ENCODE results near the gene MEX3A.
"Not testable (repeated sequence)": the region's sequence is repeated elsewhere in the genome, so short reads cannot be mapped to it uniquely, and the experiment has no call there.

Gene MEX3A

DNA sequence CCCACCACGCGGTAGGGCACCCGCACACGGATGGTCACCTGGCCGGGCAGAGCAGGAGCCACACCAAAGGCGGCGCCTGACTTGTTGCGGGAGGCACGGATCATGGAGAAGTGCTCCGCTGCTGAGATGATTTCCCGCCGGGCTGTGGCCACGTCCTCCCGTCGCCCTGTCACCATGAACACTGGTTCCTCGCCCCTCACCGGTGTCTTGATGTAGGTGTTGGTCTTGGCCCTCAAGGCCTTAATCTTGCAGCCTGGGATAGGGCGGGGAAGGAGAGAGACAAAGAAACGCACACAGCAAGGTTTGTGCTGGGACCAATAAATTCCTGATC, 4.9 kb downstream of the MEX3A start:
- DNase-seq, result no peak

DNA sequence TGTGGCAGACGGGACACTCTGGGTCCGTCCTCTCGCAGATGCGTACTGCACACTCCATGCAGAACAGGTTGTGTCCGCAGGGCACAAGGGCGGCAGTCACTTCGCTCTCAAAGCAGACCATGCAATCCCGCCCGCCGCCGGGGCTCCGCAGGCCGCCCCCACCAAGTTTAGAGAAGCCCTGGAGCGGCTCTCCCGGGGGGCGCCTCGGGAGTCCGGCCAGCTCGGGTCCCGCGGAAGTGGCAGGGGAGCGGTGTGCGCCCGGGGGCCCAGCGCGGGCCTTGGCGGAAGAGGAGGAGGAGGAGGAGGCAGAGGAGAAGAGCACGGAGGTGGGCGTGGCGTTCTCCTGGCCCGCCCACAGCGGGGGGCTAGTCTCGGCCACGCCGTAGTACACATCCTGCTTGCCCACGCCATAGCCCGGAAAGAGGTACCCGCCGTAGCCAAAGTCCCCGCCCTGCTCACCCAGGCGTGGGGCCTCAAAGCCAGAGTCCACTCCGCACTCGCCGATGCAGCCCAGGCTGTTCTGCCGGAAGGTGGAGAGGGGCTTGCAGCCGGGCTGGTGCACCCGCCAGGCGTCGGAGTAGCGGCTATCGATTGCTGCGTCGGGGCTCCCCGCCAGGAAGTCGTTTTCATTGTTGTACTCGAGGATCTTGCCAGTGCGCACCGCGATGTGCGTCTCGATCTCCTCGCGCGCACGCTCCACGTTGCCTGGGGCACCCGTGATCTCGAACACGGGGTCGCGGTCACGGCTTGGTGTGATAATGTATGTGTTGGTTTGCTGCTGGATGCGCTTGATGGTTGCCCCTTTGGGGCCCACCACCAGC, 5.4 kb downstream of the MEX3A start:
- no peak for DNase-seq

DNA sequence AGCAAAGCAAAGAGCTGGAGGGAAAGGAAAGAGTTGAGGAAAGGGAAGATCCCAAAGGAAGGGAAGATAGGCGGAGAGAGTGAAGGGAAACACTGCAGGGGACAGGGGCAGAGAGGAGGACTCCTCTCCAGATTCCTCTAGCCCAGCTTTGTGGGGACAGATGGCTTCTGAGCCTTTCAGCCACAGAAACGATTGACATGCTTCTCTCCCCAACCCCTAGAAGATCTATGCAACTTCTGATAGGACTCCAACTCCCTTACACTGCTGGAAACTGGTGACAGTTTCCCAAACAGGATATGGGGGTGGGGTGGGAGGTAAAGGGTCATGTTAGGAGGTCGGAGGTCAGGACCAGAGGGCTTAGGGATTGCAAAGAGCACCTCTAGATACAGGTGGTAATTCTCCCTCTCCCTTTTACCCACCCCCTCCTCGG, 6.5 kb downstream of the MEX3A start:
- DNase-seq, result no peak

DNA sequence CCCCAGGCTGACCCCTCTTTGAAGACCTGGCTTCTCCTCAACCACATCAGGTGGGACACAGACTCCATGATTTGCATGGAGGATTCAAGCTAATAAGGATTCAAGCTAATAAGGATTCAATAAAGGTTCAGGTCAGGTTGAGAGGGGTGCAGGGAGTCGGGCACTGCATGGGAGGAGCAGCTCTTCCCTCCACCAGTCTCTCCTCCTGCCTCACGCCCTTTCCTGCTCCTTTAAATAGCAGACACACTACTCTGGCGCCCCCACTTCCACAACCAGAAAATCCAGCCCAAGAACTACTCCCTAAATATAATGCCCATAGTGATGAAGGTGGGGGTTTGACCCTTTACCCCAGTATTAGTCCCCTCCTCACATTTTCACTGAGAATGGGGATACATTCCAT, 7.1 kb downstream of the MEX3A start:
- no peak for DNase-seq

DNA sequence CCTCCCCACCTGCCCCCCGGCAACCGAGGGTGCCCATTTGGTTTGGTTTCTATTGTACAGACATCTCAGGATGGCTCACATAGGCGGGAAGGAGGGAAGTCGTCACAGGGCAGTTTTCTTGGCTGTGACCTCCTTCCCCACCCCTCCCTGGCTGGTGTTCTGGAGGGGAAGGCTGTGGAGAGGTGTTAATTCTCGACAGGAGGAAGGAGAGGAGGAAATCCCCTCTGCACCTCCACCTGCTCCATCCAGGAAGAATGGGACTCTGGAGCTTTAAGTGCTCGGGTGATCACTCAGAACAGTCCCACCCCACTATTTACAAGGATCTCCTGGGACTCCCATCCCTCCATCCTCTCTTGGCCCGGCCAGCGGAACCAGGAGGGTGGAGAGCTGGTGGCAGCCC, 7.6 kb downstream of the MEX3A start:
- DNase-seq, result no peak

DNA sequence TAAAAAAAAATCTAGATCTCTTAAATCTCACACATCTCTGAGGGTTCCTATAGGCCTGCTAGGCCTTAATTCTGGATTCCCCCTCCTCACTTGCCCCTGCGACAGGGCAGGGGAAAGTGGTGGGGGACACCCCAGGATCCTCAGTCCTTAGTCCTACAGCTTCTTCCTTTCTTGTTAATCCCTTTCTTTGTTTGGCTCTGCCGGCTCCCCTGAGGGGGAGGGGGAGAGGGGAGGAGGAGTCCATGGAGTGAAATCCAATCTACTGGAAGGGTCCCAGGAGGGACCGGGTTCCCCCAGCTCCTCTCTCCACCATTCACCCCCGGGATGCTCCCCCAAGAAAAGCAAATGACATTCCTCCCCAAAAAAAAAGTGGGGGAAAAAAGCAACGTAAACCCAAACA, 8.5 kb downstream of the MEX3A start:
- no peak for DNase-seq

DNA sequence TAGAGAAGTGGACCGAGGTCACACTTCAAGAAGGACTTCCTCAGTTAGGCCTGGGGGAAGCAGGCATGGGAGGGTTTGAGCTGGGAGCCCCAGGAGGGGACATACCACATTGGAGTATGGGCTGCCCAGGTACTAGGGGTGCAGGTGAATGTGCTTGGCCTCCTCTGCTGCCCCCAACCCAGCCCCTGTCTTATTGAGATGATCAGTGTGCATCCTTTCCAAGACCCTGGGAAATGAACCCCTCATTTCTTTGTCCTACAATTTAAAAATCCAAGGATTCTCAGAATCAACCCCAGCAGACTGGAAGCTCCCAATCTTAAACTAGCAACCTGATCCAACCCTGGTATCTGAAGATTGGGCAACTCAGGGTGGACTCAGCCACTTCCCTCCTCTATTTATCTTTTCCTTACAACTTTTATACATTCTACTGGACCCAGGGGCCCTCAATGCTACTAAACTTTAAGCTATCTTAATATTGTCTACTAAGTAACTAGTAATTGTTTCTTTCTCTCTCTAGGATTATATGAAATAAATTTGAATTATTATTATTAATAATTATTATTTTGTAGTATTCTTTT, 9.1 kb downstream of the MEX3A start:
- DNase-seq, result no peak

DNA sequence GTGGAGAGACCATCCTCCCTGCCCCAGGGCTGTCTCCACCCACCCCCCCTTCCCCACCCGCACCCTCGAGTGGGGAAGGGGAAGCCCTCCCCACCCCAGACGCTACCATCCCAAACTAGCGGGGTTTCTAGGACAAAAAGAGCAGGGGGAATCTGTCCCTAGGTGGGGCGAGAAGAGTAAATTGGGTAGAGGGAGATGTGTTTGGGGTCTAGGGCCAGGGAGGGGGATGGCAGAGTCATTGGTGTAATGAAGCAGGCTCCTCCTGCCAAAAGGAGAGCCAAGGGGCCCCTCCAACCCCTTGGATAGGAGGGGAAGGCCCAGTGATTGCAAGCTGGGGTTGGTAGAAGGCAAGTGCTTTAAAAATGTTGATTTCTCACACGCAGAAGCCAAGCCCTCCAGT, 10.0 kb downstream of the MEX3A start:
- no peak for DNase-seq

DNA sequence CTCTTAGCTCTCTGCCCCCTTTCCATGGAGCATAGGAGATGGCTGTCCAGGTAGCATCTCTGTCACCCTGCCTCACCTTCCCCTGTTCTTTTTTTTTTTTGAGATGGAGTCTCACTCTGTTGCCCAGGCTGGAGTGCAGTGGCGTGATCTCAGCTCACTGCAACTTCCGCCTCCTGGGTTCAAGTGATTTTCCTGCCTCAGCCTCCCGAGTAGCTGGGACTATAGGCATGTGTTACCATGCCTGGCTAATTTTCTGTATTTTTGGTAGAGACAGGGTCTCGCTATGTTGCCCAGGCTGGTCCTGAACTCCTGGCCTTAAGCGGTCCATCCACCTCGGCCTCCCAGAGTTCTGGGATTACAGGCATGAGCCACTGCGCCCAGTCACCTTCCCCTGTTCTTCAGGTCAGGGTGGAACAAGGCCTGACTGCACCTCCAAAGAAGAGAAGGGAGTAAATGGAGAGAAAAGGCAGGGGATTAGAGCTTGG, 10.9 kb downstream of the MEX3A start:
- not testable (repeated sequence) for DNase-seq

DNA sequence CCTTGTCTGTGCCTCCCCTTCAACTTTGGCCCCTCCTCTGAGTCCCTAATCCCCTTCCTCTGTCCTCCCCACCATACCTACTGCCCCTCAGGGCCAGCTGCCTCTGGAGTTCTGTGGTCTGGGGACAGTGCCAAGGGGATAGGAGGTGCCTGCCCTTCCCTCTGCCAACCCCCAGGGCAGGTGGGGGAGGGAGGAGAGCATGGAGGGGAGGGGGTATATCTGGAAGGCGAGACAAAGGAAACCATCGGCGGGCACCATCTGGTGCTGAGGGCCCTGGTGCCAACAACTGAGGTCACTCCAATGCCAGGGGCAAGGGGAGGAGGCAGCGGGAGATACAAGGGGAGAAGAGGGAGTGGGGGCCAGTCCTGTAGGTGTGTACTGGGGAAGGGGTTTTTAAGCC, 11.7 kb downstream of the MEX3A start:
- no peak for DNase-seq

DNA sequence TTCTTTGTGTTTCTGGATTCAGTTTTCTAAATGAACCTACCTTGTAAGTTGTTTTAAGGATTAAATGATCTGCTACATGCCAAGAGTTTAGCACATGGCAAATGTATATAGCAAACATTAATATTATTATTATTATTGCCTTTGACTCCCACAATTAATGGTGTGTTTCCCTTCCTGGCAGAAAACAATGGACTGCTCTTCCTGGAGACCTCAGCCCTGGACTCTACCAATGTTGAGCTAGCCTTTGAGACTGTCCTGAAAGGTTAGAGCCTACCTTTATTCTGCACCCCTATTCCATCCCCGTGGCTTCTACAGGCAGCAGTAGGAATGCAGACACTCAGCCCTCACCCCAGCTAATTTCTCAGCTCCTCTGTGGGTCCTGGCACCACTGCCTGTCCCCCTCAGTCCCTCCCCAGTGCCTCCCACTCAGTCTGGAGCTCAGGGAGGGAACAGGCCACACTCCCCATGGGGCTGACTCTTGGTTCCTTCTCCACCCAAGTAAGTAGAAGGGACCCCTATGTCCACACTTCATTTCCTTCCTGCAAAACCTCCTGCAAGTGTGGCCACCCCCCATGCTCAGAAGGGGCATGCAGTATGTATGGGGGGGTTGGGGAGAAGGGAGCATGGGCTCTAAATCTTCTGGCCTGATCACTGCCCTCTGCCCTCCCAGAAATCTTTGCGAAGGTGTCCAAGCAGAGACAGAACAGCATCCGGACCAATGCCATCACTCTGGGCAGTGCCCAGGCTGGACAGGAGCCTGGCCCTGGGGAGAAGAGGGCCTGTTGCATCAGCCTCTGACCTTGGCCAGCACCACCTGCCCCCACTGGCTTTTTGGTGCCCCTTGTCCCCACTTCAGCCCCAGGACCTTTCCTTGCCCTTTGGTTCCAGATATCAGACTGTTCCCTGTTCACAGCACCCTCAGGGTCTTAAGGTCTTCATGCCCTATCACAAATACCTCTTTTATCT, 12.5 kb downstream of the MEX3A start:
- DNase-seq, result no peak

DNA sequence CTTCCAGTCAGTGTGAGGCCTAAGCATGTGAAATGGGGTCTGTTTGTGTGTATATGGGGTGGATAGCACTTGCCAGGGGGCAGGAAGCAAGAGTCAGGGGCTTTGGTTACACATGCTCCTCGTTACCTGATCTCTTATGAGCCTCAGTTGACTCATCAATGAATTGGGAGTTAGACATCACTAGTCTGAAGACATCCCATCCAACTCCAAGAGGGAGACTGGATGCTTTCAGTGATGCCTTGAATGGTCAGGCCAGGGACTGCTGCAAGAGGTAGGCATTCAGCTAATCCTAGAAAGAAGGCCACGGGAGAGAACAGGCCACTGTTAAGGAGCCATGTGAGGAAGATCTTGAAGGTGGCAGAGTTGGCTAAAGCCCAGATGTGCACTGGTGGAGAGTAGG, 15.0 kb downstream of the MEX3A start:
- DNase-seq, result no peak

DNA sequence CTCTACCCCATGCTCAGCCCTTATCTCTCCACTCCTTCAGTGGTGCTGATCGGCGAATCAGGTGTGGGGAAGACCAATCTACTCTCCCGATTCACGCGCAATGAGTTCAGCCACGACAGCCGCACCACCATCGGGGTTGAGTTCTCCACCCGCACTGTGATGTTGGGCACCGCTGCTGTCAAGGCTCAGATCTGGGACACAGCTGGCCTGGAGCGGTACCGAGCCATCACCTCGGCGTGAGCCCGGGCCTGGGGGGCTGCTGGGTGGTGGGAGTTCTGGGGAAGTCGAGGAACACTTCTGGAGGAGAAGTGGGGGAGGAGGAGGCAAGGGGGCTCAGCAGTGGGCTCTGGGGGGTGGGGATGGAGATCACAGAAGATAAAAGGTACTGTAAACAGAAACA, 16.4 kb downstream of the MEX3A start:
- no peak for DNase-seq

DNA sequence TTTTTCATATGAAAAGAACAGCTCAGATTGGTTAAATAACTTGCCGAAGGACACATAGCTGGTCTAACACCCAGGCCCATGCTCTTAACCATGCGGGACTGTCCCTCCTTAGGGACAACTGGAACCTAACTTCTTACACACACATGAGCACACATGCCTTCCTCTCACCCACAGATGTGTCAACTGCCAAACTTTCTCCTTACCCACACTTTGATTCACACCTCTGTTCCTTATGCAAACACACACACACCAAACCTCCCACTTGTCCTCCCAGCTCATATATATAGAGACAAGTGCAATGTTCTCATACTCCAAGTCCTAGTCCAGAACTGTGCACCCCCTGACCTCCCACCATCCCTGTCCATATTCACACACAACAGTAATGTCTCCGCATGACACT, 17.1 kb downstream of the MEX3A start:
- no peak for DNase-seq

DNA sequence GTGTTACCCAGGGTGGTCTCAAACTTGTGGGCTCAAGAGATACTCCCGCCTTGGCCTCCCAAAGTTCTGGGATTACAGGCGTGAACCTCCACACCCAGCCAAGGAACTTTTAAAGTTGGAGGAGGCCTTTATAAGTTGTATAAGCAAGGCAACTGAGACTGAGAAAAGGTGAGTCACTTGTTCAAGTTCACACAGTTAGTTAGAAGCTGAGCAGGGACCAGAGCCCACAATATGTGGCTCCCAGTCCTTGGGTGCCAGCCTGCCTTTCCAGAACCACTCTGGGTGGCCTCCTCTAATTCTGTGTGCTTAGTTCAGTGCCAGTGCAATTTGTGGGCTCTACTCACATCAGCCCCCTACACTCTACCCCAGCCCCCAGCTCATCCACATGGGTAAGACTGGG, 17.6 kb downstream of the MEX3A start:
- DNase-seq, result no peak

DNA sequence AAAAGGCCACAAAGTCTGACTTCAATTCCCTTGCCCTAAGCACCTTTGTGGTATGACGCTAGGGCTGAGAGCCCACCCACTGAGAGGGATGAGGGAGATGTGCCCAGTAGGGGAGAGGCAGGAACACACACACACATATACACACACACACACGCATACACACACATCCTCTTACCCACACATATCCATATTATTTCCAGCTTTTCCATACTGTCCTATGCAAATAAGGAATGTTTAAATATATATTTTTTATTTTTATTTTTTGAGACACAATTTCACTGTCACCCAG, 18.3 kb downstream of the MEX3A start:
- no peak for DNase-seq

DNA sequence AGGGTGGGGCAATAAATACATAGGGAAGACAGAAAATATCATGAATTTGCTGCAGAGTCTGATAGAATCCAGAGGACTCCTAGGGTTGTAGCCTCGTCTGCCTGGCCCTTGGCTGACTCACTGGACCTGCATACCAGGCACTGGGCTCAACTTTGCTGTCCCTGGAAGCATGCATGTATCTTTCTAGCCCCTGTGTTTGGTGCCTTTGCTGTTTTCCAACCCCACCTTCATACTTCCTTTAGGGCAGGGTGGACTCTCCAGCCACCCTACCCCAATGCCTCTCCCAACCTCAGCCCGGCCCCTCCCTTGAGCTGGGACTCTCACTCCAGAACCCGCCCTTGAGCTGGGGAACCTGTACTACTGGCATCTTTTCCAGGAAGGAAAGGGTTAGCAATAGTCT, 20.1 kb downstream of the MEX3A start:
- DNase-seq, result no peak

DNA sequence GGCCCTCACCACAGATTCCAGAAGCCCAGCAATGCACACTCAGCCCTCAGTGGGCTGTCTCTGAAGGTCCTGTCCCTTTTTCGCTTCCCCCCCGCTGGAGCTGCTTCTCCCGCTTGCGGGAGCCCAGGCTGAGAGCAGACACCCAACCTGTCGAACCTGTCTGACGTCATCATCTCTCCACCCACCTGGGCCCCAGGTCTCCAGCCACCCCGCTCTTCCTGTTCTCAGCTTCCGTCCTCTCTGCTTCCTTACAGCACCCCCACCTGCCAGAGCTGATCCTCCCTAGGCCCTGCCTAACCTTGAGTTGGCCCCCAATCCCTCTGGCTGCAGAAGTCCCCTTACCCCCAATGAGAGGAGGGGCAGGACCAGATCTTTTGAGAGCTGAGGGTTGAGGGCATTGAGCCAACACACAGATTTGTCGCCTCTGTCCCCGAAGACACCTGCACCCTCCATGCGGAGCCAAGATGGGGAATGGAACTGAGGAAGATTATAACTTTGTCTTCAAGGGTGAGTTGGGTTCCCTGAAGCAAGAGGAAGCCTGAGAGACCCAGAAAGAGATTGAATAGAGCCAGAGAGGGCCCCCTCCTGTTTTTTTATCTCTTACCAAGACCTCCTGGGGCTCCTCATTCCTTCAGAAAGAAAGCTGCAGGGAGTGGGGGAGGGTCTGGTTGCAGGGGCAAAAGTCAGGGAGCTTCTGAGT, 21.2 kb downstream of the MEX3A start, which contains the start of gene RAB25:
Gene RAB25, plus strand, starts transcription at position 224 of the 700 bp plus-strand sequence. Its CDS starts 241 bp downstream, at position 465.
- no peak for DNase-seq

DNA sequence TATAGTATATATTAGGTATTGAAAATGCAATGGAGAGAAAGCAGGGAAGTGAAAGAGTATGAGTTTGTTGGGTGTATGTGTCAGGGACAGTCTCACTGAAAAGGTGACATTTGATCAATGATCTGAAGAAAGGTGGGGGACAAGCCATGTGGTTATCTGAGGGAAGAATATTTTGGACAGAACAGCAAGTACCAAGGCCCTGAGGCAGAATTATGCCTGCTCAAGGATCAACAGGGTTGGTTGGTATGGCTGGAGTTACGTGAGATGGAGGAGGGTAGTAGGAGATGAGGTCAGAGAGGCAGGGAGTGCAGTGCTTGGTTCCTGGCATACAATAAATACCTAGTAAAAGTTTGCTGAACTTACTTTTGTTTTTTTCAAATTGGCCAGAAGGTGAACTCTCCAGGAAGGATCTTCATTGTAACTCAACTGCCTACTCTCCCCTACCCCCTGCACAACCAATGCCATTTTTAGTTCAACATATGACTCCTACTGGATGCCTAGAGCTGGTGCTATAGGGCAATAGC, 25.9 kb downstream of the MEX3A start:
- no peak for DNase-seq

DNA sequence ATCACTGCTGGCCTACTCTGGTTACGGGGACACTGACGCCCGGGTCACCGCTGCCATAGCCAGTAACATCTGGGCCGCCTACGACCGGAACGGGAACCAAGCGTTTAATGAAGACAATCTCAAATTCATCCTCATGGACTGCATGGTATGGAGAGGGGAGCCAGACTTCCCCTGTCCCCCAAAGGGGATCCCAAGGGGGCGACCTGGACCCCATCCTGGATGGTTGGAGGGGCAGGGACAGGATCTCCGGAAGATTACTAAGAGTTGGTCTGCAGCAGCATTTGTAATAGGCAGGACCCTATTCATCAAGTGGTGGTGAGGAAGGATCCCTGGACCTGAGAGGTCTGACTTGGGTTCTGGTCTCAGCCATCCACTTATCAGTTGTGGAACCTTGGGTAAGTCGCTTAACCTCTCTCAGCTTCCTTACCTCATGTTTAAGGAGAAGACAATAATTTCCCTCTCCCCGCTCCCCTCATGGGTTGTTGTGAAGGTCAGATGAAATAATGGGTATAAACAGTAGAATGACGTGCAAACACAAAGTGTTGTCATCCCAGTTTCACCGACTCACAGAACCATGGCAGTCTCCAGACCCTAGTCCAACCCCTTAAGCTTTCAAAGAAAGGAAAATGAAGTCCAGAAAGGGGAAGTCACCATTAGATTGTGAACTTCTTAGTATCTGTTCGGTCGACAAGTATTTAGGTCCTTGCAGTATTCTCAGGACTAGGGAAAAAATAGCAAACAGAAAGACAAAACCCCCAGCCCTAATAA, 26.8 kb downstream of the MEX3A start:
- no peak for DNase-seq

DNA sequence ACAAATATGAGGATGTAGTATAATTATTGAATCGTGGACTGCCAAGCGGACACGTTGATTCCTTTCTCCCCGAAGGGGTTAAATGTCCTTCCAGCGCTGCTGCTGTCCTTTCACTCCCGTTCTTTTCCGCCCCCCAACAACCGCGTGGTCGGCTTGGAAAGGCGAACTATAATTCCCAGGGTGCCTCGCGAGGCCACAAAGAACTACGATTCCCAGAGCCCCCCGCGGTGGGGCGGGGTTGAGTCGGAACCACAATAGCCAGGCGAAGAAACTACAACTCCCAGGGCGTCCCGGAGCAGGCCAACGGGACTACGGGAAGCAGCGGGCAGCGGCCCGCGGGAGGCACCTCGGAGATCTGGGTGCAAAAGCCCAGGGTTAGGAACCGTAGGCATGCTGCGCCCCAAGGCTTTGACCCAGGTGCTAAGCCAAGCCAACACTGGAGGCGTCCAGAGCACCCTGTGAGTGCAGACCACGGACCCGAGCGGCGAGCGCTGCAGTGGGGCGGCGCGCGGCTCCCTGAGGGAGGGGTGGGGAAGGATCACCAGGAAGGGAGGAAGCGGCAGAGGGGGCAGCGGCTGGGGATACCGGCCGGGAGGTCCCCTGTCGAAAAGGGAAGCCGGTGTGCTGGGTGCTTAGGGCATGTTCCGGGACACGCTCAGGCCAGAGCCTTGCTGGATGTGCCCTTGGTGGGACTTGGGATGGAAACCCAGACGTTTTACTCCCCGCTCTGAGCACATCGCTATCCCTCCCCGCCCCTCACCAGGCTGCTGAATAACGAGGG, 27.6 kb downstream of the MEX3A start, which contains the start of gene LAMTOR2:
Gene LAMTOR2, plus strand, starts transcription at position 283 of the 781 bp plus-strand sequence. Its CDS starts 108 bp downstream, at position 391.
- DNase-seq, result peak; percentile 99

Data from activated effector memory CD4-positive, alpha-beta T cell treated with anti-CD3 and anti-CD28 coated beads, Interleukin-2, amount 50 U/mL, for 16 hours (primary cell).